ENCODE measurements around the gene HELZ2. TPM values are rescaled to one million over a fixed set of nuclear protein-coding genes. Genes with fewer than 3 reads are reported as not detected.
"Not testable (repeated sequence)": the region's sequence is repeated elsewhere in the genome, so short reads cannot be mapped to it uniquely, and the experiment has no call there.

HELZ2 gene
- total RNA-seq (2014; rRNA removed; shearing (Covaris generic)) = 10.1 and 14.3 TPM in 2 replicates

DNA sequence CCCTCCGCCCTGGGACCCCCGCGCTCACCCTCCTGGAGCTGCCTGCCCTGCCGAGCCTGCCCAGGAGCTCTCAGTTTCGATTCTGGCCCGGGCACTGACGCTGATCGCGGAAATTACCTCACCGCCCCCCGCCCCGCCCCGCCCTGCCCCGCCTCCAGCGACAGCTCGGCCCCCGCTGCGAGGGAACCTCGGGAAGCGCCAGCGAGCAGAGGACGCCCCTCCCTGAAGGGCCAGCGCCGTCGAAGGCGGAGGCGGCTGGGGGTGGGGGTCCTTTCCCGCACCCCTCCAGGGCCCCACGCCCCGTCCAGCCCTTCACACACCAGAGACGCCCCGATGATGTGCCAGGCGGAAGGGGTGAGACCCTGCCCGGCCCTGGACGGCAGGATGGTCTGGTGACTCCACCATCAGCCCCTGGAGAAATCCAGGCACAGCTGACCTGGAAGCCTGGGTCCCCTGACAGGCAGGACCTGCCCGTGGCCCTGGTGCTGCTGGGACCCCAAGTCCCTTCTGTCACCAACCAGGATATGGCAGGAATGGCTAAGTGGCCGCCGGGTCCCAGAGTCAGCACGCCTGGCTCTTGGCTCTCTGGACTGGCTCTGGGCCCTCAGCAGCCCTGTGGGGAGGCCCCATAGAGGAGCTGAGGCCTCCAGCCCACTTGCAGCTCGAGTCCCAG lies at the start of gene HELZ2:
Gene HELZ2 (minus strand): TSS at position 84 of the 673 bp plus-strand sequence. CDS start 1,854 bp downstream, outside the sequence.
- DNase-seq (ENCODE audit: low spot score) = no peak
- in situ Hi-C loops (cut with HindIII; ENCODE audit: low sequenced_read_pairs) = no loop called here

DNA sequence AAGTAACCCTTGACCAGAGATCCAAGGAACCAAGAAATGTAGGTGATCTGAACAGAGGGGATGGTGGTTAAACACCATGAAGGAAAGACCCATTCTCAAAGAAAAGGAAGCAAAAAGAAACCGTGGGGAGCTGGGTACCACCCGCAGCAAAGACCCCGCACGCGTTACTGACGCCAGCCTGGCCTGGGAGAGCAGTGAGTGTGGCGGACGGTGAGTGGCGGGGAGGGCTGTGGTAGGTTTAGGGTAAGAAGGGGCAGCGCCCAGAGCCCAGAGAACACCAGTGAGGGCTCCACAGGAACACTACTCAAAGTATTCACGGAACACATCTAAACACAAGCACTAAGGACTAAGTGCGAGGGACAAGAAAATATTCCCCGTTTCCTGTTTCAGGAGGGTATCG lies 48.7 kb upstream of the HELZ2 start:
- in situ Hi-C loops (cut with HindIII; ENCODE audit: low sequenced_read_pairs) = no loop called here
- DNase-seq (ENCODE audit: low spot score) = no peak

DNA sequence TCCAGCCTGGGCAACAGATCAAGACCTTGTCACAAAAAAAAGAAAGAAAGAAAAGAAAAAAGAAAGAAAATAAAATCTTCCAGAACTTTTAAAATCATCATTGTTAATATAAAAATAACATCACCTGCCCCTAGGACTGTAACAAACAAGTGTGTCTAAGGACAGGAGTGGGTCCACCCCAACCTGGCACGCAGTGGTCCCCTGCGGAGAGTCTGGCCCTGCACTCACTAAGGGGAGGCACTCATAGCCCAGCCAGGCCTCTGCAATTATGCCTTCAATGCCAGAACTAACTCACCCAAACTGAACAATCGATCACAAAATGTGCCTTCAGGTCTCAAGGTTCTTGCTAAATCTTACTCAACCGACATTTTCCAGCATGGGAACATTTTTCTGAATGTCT lies 48.1 kb upstream of the HELZ2 start:
- in situ Hi-C loops (cut with HindIII; ENCODE audit: low sequenced_read_pairs) = no loop called here
- no peak for DNase-seq (ENCODE audit: low spot score)

- in situ Hi-C loops (cut with HindIII; ENCODE audit: low sequenced_read_pairs) = no loop called here
These were observed 47.0 kb upstream of the HELZ2 start for GRCh38 chr20:63620991-63621390.

DNA sequence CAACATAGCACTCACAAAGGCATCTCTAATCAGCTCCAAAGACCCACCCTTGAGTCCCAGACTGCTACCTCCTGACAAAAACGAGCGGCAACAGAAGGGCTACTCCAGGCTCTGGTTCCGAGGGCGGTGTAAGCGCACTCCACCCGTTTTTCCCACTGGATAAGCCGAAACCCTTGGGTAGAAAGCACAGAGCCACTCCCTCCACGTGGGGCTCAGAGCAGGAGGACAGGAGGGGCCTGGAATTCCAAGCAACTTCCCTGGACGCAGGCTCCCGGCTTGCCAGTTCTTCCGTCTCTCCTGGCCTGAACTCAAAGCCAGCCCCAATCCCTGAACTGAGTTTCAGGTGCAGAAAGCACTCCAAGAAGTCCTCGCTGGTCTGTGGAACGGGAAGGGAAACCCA lies 45.5 kb upstream of the HELZ2 start:
- in situ Hi-C loops (cut with HindIII; ENCODE audit: low sequenced_read_pairs) = no loop called here
- no peak for DNase-seq (ENCODE audit: low spot score)

More at GRCh38 chr20:63620991-63621390, 47.0 kb upstream of the HELZ2 start:
- no peak for DNase-seq (ENCODE audit: low spot score)

GRCh38 chr20:63619086-63619485 lies 45.0 kb upstream of the HELZ2 start:
- no peak for DNase-seq (ENCODE audit: low spot score)
- in situ Hi-C loops (cut with HindIII; ENCODE audit: low sequenced_read_pairs) = no loop called here

DNA sequence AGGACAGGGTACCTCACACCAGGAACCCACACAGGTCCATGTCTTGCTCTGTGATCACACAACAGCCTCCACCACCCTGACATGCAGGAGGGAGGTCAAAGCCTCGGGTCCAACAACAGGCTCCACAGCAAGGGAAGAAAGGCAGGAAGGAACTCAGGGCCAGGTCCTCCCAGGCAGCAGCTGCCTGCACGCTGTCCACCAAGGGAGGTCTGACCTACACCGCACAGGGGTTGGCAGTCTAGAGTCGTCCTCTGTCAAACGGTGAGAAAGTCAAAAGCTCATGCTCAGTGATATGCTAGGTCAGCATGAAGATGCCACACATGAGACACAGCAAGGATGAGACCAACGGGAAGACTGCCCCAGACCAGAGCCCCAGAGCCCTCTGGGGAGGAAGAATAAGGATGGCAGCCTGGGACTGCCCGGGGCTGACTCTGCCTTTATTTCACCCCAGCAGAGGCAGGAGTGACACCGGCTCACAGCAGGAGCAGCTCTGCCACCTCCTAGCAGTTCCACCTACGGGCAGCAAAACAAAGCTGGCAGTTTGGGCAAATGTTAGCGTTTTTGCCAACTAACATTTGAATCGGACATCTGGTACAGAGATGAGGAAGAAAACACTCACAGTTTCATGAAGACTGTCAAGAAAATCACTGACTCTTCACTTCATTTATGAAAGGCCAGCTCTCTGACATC lies 44.4 kb upstream of the HELZ2 start:
- in situ Hi-C loops (cut with HindIII; ENCODE audit: low sequenced_read_pairs) = no loop called here
- peak; percentile 40 for DNase-seq (ENCODE audit: low spot score)

- in situ Hi-C loops (cut with HindIII; ENCODE audit: low sequenced_read_pairs) = no loop called here
These were observed 43.8 kb upstream of the HELZ2 start for GRCh38 chr20:63617876-63618265.

GRCh38 chr20:63617092-63617875 lies 43.2 kb upstream of the HELZ2 start:
- in situ Hi-C loops (cut with HindIII; ENCODE audit: low sequenced_read_pairs) = no loop called here
- peak; percentile 76 for DNase-seq (ENCODE audit: low spot score)

More at GRCh38 chr20:63617876-63618265, 43.8 kb upstream of the HELZ2 start:
- DNase-seq (ENCODE audit: low spot score) = no peak

DNA sequence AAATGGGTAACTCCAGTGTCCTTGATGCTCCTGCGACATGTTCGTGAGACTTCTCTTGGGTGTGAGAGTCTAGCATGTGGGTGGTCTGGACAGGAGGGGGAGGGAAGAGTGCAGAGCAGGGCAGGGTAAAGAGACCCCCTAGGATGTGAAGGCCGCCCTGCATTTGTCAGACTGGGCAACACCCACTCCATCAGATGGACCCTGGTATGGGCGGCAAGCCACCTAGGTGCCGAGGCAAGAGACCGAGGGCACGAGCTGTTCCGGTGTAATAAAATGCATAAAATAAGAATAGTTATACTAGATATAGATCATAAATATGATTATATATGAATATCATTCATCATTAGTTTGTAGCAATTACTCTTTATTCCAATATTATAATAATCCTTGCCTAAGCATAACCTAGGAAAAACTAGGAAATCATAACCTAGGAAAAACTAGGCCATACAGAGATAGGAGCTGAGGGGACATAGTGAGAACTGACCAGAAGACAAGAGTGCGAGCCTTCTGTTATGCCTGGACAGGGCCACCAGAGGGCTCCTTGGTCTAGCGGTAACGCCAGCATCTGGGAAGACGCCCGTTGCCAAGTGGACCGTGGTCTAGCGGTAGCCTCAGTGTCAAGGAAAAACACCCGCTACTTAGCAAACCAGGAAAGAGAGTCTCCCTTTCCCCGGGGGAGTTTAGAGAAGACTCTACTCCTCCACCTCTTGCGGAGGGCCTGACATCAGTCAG lies 40.0 kb upstream of the HELZ2 start:
- not testable (repeated sequence) for DNase-seq (ENCODE audit: low spot score)

GRCh38 chr20:63612276-63612931 lies 38.4 kb upstream of the HELZ2 start:
- in situ Hi-C loops (cut with HindIII; ENCODE audit: low sequenced_read_pairs) = no loop called here
- DNase-seq (ENCODE audit: low spot score) = no peak

More for the DNA sequence above, 40.0 kb upstream of the HELZ2 start:
- in situ Hi-C loops (cut with HindIII; ENCODE audit: low sequenced_read_pairs) = not testable (repeated sequence)

DNA sequence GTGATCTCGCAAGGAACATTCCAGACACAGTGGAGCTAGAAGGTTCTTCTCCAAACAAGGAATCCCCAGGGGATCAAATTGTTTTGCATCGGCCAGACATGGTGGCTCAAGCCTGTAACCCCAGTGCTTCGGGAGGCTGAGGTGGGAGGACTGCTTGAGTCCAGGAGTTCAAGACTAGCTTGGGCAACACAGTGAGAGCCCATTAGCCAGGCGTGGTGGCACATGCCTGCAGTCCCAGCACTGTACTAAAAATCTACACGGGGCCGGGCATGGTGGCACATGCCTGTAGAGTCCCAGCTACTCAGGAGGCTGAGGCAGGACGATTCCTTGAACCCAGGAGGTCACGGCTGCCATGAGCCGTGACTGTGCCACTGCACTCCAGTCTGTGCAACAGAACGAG lies 37.6 kb upstream of the HELZ2 start:
- DNase-seq (ENCODE audit: low spot score) = no peak
- in situ Hi-C loops (cut with HindIII; ENCODE audit: low sequenced_read_pairs) = no loop called here

GRCh38 chr20:63610581-63611435 lies 36.8 kb upstream of the HELZ2 start:
- in situ Hi-C loops (cut with HindIII; ENCODE audit: low sequenced_read_pairs) = no loop called here
- DNase-seq (ENCODE audit: low spot score) = no peak

DNA sequence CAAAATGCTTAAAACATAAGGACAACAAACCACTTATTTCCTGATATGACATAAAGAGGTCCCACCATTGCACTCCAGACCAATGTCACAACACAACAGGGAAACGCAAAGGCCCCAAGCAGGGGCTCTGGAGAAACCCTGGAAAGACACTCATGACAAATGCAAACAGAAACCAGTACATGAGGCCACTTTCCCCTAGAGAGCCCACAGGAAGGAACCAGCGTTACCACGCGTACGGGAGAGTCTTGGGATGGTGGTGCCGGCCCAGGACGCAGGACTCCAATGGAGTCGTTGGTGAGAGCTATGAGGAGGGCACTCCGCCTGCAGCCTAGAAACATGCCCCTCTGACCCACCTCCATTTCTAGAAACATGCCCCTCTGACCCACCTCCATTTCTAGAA lies 32.6 kb upstream of the HELZ2 start:
- in situ Hi-C loops (cut with HindIII; ENCODE audit: low sequenced_read_pairs) = no loop called here
- no peak for DNase-seq (ENCODE audit: low spot score)

GRCh38 chr20:63602321-63602720 lies 28.3 kb upstream of the HELZ2 start:
- no peak for DNase-seq (ENCODE audit: low spot score)
- in situ Hi-C loops (cut with HindIII; ENCODE audit: low sequenced_read_pairs) = no loop called here

GRCh38 chr20:63601679-63602078 lies 27.6 kb upstream of the HELZ2 start:
- in situ Hi-C loops (cut with HindIII; ENCODE audit: low sequenced_read_pairs); DNase-seq (ENCODE audit: low spot score): not testable (repeated sequence)

- no peak for DNase-seq (ENCODE audit: low spot score)
- in situ Hi-C loops (cut with HindIII; ENCODE audit: low sequenced_read_pairs) = no loop called here
These were observed 25.5 kb upstream of the HELZ2 start for GRCh38 chr20:63599396-63600050.

Data from G401 (cell line).